Measurements from ENCODE around the gene ALDH3A1. TPM values are rescaled to one million over a fixed set of nuclear protein-coding genes. Genes with fewer than 3 reads are reported as not detected.

The ALDH3A1 gene
- total RNA-seq, 1 experiment from 2014 or later = 0.38 TPM

- no peak for DNase-seq
- intact Hi-C loops (cut with micrococcal nuclease; ENCODE audit: unreplicated experiment) = no loop called here
- CTCF ChIA-PET = no interaction called here
- Mint-ChIP-seq H3K4me1 (ENCODE audit: low read depth, unreplicated experiment) (peaks cover 25% of the 10 kb centered on the region), H3K9me3 (ENCODE audit: low read depth, unreplicated experiment) (no peaks in the 10 kb centered on the region), H3K27ac (ENCODE audit: unreplicated experiment) (no peak overlapping the region), H3K36me3 (ENCODE audit: insufficient read depth, unreplicated experiment) (no peaks in the 10 kb centered on the region), H3K4me3 (ENCODE audit: low read depth, unreplicated experiment) (no peak overlapping the region), H3K27me3 (ENCODE audit: unreplicated experiment) (no peaks in the 10 kb centered on the region)
- no TSS peak for BruUV-seq (replicated peaks)
- no peak for TF ChIP-seq CTCF (IDR thresholded peaks at IDR 0.05; ENCODE audit: unreplicated experiment)
These were observed 30.0 kb downstream of the ALDH3A1 start for GRCh38 chr17:19718041-19718612.

- CTCF ChIA-PET = no interaction called here
- intact Hi-C loops (cut with micrococcal nuclease; ENCODE audit: unreplicated experiment) = no loop called here
- no peaks in the 10 kb centered on the region for H3K36me3 Mint-ChIP-seq (ENCODE audit: insufficient read depth, unreplicated experiment)
- no peaks in the 10 kb centered on the region for H3K9me3 Mint-ChIP-seq (ENCODE audit: low read depth, unreplicated experiment)
- H3K4me1 Mint-ChIP-seq (ENCODE audit: low read depth, unreplicated experiment) = peaks cover 25% of the 10 kb centered on the region
- BruUV-seq (replicated peaks) = no TSS peak
- no peak overlapping the region for H3K4me3 Mint-ChIP-seq (ENCODE audit: low read depth, unreplicated experiment)
- no peak overlapping the region for H3K27ac Mint-ChIP-seq (ENCODE audit: unreplicated experiment)
- H3K27me3 Mint-ChIP-seq (ENCODE audit: unreplicated experiment) = no peaks in the 10 kb centered on the region
- no peak for DNase-seq
- no peak for TF ChIP-seq CTCF (IDR thresholded peaks at IDR 0.05; ENCODE audit: unreplicated experiment)
These were observed 30.6 kb downstream of the ALDH3A1 start for GRCh38 chr17:19717411-19717908.

GRCh38 chr17:19717031-19717360 is 31.1 kb downstream of the ALDH3A1 start:
- H3K9me3 Mint-ChIP-seq (ENCODE audit: low read depth, unreplicated experiment) = no peaks in the 10 kb centered on the region
- intact Hi-C loops (cut with micrococcal nuclease; ENCODE audit: unreplicated experiment) = no loop called here
- no peak overlapping the region for H3K27ac Mint-ChIP-seq (ENCODE audit: unreplicated experiment)
- H3K27me3 Mint-ChIP-seq (ENCODE audit: unreplicated experiment) = no peaks in the 10 kb centered on the region
- CTCF ChIA-PET = no interaction called here
- H3K4me1 Mint-ChIP-seq (ENCODE audit: low read depth, unreplicated experiment) = peaks cover 25% of the 10 kb centered on the region
- no peak for TF ChIP-seq CTCF (IDR thresholded peaks at IDR 0.05; ENCODE audit: unreplicated experiment)
- DNase-seq = no peak
- no peak overlapping the region for H3K4me3 Mint-ChIP-seq (ENCODE audit: low read depth, unreplicated experiment)
- no peaks in the 10 kb centered on the region for H3K36me3 Mint-ChIP-seq (ENCODE audit: insufficient read depth, unreplicated experiment)
- BruUV-seq (replicated peaks) = no TSS peak

DNA sequence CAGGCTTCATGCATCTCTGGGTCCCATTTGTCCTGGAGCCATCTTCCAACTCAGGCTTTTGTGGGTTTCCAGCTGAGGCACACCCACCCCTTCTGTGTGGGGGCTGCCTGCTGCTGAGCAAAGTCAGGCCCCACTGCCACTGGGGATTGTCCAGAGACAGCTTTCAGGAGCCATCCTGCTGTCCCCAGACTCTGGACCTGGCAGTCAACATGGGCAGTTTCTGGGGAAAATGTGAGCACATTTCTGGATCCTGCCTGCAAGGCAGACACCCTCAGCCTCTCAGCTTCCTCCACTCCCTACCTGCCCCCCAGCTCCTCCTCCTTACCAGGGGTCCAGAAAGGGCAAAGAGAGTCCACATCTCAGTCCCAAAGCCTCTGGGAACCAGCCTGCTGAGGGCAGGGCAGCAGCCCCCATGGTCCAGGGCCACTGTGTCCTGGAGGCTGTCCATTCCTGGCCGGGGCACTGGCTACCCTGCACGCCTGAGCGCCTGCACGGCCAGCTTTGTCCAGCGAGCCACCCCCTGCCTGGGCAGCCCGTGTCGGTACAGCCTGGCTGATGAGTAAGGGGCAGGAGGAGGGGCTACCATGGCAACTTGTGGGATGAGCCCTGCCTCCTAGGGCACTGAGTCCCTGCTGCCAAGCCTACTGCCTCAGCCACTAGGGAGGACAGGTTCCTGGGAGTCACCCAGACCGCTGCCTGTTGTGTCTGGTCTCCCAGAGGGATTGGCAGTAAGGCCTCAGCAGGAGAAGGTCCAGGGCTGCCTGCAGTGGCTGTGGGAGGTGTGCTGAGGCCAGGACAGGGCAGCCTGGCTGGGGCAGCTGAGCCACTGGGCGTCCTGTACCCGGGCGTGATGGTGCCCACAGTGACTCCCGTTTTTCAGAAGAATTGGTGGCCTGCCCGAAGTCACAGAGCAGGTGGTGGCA is 31.7 kb downstream of the ALDH3A1 start, which contains the start of gene SLC47A2:
SLC47A2 (minus strand) TSS at position 477 of the 923 bp plus-strand sequence; CDS start at position 448, 29 bp downstream.
- TF ChIP-seq CTCF (IDR thresholded peaks at IDR 0.05; ENCODE audit: unreplicated experiment) = no peak
- no peaks in the 10 kb centered on the region for H3K9me3 Mint-ChIP-seq (ENCODE audit: low read depth, unreplicated experiment)
- H3K27me3 Mint-ChIP-seq (ENCODE audit: unreplicated experiment) = no peaks in the 10 kb centered on the region
- no peaks in the 10 kb centered on the region for H3K36me3 Mint-ChIP-seq (ENCODE audit: insufficient read depth, unreplicated experiment)
- H3K4me1 Mint-ChIP-seq (ENCODE audit: low read depth, unreplicated experiment) = peaks cover 25% of the 10 kb centered on the region
- no peak for DNase-seq
- no TSS peak for BruUV-seq (replicated peaks)
- CTCF ChIA-PET = interaction anchor here (0.6 kb wide), 1 partner anchor 29 kb away, joined by 4 read pairs; no protein-coding TSS in a partner anchor
- intact Hi-C loops (cut with micrococcal nuclease; ENCODE audit: unreplicated experiment) = no loop called here
- no peak within 1 kb of the TSS for H3K27ac Mint-ChIP-seq (ENCODE audit: unreplicated experiment)
- H3K4me3 Mint-ChIP-seq (ENCODE audit: low read depth, unreplicated experiment) = no peak within 1 kb of the TSS
